ENCODE measurements around the gene COL15A1.
"Not testable (repeated sequence)": the region's sequence is repeated elsewhere in the genome, so short reads cannot be mapped to it uniquely, and the experiment has no call there.

COL15A1 gene

DNA sequence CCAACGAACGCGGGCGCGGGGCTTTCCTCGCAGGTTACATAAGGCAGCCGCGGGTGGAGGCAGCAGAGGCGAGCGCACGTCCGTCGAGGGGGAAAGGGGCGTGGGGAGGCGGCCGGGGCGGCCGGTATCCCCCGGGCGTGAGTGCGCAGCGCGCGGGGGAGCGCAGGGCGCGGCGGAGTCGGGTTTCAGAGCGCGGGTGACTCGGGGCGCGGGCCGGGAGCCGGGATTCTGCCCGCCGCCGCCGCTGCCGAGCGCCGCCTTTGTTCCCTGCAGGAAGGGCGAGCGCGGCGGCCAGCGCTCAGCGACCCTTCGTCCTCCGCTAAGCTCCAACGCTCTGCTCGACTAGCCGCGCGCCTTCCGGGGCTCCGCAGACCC lies at the start of gene COL15A1:
Gene COL15A1 (plus strand): TSS at position 226 of the 375 bp plus-strand sequence. CDS start 155 bp downstream, outside the sequence.
- DNase-seq = peak; percentile 49

DNA sequence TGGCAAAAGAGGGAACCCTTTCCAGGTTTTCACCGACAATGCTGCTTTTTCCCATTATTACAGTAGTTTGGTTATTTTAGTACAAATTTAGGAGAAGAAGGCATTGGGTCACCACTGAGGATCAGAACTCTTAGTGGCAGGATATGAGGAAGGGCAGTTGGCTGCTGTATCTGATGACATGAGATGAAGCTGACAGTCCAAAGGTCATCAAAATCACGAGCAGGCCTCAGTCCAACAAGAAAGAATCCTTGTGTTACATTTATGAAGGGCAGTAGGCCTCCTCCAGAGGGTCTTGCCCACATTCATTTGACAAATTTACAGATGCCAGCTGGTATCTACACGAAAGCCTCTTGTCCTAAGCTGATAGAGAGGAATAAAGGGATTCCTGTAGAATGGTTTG lies 49.5 kb upstream of the COL15A1 start:
- DNase-seq = no peak

DNA sequence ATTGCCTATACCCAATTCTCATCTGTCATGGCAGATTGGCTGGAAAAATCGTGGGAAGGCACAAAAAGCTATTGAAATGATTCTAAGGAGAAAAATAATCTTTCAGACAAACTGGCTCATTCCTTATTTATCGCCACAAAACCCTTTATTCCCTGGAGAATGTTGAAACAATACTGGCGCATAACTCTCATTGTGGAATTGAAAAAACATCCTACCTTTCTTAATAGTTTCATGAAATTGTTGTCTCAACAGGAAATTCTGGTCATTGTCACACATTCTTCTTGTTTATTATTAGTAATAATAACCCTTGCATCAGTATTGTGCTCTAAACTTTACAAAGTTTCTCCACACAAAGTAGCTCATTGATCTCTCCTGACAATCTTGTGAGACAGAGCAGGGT lies 48.9 kb upstream of the COL15A1 start:
- DNase-seq = no peak

DNA sequence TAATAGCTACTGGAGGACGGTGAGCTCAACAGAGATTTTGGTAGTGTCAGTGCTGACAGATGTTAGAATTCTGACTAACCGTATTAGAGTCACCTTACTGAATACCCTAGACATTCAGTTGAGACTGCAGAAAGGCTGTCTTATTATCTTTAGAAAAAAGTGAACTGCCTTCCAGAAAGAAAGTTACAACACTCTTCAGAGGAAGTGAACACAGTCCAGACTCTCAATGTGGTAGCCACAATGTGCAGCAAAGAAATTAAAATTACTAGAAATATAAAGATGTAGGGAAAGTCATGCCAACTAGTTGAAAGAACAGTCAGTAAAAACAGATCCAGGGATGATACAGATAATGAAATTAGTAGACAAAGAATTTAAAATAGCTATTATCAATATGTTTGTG lies 47.1 kb upstream of the COL15A1 start:
- DNase-seq = no peak

DNA sequence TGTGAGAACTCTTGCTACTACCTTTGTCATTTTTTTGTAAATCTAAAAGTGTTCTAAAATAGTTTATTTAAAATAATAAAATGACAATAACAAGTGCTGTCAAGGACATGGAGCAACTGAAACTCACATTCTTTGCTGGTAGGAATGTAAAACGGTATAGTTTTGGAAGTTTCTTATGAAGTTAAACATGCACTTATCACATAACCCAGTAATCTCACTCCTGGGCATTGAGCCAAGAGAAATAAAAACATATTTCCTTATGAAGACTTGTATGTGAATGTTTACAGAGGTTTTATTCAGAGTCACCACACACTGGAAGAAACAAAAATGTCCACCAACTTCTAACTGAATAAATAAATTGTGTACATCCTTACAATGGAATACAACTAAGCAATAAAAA lies 46.0 kb upstream of the COL15A1 start:
- DNase-seq = no peak

DNA sequence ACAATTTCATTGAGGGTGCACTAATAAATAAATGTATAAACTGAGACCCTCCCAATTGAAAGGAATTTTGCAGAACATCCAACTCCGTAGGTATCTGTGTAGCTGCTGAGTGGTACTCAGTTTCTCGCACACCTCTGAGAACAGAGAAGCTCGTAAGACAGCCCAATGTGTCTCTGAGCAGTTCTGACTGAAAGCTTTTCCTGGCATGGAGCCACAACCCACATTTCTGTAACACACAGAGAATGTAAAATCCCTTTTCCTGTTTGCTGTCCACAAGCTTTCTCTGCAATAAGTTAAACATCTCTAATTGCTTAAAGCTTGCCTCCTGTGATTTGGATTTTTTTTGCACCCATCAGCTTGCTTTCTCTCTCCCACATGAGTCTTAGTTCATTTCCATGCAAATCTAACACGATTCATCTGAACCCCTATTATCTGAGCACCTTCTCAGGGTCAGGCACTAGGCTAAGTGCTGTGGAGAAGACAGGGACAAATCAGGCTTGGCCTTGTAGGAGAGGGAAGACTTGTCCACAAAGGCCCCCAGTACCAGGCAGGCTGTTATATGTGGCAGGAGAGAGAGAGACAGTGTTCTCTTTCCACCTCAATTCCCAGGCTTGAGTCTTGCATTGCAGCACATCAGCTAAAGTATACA lies 44.2 kb upstream of the COL15A1 start:
- DNase-seq = no peak

DNA sequence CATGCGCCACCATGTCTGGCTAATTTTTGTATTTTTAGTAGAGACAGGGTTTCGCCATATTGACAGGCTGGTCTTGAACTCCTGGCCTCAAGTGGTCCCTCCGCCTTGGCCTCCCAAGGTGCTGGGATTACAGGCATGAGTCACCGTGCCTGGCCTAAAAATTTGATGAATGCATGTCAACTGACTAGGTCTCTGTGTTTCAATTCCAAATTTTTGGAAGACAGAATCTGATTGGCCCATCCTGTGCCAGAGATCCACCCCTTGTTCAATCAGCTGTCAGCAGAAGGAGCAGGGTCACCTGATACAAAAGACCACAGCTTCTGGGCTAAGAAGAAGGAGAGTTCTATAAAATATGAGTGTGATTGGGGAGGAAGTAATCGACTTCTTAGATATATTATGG lies 43.5 kb upstream of the COL15A1 start:
- DNase-seq = no peak

DNA sequence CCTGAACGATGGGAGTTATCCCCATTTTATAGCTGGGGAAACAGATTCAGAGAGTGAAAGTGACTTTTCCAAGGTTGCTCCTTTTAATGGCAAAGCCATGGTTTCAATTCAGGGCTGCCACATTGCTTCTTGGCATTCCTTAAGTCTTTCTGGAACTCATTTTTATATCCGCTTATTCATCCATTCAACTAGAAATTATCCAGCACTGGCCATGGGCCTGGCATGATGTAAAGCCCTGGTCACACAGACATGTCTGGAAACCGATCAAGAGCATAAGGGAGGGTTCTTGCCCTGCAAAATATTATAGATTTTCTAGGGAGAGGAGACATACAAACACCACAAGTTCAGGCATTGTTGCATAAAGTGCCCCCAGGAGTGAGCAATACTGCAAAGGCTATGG lies 43.0 kb upstream of the COL15A1 start:
- DNase-seq = no peak

DNA sequence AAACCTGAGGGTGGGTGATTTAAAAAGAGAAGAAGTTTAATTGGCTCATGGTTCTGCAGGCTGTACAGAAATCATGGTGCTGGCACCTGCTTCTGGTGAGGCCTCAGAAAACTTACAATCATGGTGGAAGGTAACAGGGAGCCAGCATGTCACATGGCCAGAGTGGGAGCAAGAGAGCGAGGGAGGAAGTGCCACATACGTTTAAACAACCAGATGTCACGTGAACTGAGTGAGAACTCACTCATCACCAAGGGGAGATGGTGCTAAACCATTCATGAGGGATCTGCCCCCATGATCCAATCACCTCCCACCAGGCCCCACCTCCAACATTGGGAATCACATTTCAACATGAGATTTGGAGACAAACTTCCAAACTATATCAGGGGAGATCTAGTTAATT lies 41.9 kb upstream of the COL15A1 start:
- DNase-seq = not testable (repeated sequence)

DNA sequence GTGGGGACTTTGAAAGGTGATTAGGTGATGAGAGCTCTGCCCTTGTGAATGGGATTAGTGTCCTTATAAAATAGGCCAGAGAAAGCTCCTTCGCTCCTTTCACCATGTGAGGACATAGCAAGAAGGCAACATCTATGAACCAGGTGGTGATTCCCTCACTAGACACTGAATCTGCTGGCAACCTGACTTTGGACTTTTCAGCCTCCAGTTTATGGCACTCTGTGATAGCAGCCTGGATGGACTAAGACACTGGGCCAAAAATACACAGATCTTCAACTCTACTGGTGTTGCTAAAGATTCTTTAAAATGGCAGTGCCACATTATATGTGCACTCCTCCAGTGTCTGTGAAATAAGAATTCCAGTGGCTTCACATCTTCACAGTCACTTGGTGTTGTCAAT lies 41.2 kb upstream of the COL15A1 start:
- DNase-seq = no peak

DNA sequence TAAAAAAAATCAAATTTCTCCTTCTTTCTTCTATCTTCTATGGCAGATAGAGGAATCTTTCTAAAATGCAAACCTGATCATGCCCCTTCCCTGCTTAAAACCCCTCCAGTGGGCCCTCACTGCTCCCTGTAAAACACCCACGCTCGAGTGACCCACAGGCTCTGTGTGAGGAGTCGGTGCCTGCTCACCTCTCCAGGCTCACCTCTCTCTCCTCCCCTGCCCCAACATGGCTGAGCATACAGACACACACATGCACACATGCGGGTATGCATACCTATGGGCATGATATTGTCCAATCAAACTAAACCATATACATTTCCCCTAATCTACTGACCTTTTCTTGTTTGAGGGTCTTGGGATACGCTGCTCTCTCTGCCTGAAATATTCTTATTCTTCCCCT lies 40.8 kb upstream of the COL15A1 start:
- no peak for DNase-seq

DNA sequence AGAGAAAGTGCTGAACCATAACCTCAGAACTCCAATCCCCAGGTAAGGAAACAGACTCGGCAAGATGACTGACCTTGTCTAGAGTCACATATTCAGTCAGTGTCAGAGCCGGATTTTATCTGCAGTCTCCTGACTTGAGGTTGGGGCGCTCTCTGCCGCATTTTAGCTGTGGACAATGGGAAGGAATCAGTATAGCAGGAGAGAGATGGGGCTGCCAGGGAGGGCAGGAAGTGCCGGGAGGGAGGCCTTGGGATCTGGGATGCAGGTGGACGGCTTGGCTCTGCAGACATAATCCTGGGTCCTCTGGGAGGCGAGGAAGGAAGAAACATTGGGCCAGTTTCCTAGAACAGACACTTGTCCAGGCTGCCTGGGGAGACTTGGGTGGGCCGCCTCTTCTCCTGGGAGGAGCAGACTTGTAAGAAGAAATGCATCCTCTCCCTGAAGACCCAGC lies 39.7 kb upstream of the COL15A1 start:
- no peak for DNase-seq

DNA sequence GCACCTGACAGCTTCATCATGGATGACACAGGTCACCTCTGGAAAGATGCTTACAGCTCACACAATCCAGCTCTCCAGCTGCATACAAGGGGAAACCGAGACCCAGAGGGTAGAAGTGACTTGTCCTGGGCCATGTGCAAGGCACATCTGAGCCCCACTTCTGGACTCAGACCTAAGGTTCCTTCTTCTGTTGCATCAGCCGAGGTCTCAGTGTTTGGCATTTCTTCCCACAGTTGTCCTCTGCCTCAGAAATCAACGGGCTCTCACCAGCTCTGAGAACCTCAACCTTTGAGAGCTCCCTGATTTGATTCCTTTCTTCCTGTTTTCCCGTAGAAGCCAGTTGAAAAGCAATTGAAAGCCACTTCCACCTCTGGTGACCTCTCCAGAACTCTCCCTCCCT lies 38.7 kb upstream of the COL15A1 start:
- DNase-seq = no peak

DNA sequence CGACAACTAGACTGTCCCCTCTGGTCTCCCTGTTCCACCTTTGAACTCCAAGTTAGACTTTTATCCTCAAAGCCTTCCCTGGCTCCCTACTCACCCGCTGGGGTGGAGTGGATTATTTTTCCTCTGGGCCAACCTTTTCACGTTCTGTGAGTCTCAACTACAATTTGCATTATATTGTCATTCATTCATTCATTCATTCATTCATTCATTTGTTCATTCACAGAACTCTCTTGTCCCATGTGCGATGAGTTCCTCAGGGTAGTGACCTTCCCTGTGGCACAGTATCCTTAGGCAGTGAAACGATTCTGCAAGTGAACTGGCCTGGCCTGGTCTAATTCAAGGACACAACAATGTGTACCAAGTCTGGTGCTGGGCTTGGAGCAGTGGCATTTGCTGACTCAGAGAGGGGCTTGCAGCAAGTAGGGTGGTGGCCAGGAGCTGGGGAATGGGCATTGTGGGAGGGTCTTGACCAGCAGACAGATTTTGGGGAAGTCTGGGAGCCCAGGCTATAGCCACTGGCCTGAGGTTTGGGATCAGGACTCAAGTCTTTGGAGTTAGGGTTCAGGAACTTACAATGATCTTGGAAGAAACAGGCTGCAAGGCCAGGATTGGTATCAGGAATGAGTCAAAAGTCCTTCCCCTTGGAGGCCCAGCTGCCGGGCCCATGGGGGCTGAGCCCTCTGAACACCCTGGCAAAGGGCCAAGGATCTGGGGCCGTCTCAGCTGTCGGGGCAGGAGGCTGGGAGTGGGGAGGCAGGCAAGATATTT lies 37.2 kb upstream of the COL15A1 start:
- no peak for DNase-seq

DNA sequence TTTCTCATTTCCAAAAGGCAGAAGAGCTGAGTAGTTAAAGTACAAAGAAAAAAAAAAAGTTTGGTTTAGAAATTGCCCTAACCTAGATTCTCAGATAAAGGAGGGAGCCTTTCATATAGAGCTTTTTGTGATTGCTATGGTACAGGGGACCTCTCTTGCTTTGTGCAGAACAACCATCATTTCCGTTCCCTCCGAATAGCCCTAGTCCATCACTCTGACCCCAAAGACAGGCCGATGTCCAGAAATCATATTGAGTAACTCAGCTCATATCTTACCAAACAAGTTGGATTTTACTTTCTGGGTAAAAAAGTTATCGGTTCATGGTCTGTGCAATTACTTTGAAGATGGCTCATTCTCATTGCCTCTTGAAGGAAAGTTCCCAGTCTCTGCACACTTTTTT lies 36.7 kb upstream of the COL15A1 start:
- no peak for DNase-seq

DNA sequence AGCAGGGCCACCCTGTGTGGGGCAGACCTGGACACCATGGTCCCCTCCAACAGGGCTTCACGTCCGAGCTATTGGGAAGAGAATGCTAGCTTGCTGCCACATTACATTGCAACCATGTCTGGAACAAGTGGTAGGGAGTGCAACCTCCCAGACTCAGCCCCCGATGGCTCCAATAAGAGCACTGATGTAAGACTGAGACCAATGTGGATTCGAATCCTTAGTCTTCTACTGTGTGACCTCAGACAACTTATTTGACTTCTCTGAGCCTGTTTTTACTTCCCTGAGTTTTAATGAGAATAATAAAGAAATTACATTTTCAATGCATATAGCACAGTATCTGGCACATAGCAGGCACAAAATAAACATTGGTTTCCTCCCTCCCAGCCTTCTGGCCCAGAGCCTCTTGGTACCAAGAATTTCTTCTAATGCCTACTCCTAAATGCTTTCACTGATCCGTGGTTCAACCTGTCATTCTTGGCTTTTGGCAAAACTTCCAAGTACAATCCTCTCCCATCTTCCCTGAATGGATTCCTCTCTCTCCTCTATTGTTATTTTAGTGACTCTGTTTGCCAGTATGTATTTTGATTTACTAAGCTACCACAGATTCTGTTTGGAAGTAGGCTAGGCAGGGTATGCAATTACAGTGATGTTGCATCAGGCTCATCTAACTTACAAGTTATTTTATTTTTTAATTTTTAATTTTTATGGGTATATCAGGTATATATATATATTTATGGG lies 34.6 kb upstream of the COL15A1 start:
- no peak for DNase-seq

DNA sequence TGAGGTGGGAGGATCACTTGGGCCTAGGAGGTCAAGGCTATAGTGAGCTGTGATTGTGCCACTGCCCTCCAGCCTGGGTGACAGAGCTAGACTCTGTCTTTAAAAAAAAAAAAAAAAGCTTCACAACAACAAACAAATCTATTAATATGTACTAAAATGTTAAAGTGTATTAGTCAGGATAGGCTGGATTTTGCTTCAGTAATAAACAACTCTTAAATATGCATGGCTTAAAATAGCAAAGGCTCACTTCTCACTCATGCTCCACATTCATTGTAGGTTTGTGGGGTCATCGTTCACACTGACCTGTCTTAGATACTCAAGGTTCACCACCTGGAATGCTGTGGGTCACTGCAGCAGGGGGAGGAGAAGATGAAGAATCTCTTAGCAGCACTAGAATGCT lies 33.8 kb upstream of the COL15A1 start:
- DNase-seq = no peak

DNA sequence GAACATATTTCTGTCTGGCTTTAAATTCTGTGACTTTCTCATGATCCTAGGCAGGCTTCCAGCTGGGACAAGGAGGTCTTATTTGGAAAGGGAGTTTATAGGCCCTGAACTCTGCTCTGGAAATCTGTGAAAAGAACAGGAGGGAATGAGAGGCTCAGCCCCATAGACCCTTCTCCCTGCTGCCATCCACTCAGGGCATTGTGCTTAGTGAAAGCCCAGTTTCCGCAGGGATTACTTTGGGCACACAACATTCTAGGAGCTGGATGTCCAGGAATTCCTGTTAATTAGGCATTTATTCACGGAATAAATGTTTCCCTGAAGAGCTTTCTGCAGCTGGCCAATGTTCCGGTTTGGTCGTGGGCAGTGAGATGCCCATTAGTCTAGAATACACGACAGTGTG lies 32.7 kb upstream of the COL15A1 start:
- no peak for DNase-seq

DNA sequence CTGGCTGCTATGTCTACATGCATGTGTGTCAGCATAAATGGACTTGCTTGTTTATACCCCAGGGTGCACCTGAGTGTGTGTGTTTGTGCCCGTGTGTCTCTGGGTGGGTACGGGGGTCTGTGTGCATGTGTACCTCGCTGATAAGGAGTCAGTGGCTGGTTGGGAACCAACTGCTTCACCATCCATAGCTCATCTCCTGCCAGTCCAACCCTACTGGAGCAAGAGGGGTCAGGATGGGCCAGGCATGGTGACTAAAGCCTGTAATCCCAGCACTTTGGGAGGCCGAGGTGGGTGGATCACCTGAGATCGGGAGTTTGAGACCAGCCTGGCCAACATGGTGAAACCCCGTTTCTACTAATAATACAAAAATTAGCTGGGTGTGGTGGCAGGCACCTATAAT lies 32.0 kb upstream of the COL15A1 start:
- not testable (repeated sequence) for DNase-seq

DNA sequence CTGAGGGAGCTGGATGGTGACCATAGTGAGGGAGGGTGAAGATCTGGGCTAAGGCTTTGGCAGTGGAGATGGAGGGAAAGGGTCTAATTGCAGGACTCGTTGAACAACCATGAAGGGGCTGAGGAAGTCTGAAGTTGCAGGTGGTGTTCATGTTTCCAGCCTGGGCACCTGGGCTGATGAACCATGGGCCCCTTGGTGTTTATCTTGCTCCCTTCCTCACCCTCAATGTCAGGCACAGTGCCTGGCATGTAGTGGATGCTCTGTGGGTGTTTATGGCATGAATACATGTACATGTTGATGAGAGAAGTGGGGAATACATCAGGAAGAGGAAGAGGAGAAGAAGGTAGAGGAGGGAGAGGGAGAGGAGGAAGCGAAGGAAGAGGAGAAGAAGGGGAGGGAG lies 31.3 kb upstream of the COL15A1 start:
- DNase-seq = no peak

DNA sequence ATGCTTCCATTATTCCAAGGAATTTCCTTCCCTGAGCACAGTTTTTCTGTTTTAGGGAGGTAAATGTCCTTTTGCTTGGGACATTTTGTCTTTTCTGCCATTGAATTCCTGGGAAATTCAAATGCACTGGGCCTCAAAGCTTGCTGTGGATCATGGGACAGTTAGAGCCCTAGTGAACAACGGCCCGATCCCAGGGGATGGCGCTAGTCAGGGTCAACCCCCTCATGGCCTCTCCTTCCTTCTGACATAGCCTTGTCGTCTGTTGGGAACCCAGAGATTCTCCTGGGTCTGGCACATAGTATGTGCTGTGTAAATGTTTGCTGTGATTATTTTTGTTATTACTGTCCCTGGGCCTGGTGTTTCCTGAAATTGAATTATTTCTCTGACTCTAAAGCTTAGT lies 30.7 kb upstream of the COL15A1 start:
- DNase-seq = no peak

DNA sequence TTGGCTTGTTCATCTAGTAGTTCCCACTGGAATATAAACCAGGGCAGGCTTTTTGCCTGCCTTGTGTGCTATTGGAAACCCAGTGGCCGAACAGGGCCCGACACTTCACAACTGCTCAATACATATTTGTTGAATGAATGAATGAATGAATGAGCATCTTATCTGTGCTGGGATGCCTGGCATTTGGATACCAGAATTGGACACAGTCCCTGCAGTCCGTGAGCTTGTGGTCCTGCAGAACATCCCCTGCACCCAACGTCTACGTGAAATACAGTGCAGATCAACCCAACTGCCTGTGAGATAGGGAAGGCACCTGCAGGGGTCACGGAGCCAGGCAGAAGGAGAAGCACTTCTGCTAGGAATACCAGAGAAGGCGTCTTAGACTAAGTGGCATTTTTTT lies 30.0 kb upstream of the COL15A1 start:
- DNase-seq = no peak

DNA sequence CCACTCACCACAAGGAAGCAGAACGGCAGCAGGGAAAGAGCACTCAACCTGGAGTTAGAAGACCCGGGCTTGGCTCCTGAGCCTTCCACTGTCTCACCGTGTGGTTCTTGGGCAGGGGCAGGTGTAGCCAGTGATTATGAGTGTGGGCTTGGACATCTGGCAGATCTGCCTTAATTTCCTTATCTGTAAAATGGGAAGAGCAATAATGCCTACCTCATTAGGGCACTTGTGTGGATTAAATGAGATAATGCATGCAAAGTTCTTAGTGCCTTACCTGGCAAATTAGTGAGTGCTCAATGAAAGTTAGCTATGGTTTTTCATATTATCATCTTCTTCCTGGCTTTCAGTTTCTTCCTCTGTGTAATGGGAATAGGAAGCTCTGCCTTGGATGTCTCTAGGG lies 28.1 kb upstream of the COL15A1 start:
- DNase-seq = no peak

DNA sequence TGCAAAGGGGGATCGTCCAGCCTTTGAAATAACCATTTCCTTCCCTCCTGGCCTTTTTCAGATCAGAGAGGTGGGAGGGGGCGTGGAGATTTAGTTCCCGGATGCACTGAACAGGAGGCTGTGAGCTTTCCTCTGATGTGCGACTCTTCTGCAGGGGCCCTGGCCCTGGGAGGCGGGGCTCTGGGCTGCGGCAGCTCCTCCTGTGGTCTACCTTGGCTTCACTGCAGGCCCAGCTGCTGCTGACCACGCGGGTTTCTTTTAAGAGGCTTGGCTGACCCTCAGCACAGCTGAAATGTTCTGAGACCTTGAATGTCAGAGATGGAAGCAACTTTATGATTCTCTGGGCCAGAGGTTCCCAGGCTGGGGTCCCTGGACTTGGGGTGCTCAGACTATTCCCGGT lies 27.0 kb upstream of the COL15A1 start:
- DNase-seq = no peak
